CD14-positive monocyte (primary cell): ENCODE data around the gene DYNC1H1. TPM values are rescaled to one million over a fixed set of nuclear protein-coding genes. Genes with fewer than 3 reads are reported as not detected.

Source experiments
- DNase-seq, 3 donors: peaks; one replicate each; pipeline ENCODE4 v3.0.0-alpha.2; 2011 to 2022
- H2AFZ ChIP-seq: 2 replicates; pipeline ENCODE4 v1.6.0; 2012; ENCODE audit warnings: mild to moderate bottlenecking, low read depth, low read length, inconsistent platforms; ENCODE audit not compliant: insufficient read depth, poor library complexity, severe bottlenecking
- H3K27ac ChIP-seq, 2 donors: 1 replicate in 1 of 2; 2 replicates in 1 of 2; pipeline ENCODE4 v1.5.1; 2012 to 2013; ENCODE audit warnings: low read length in 2 of 2, control low read depth in 1 of 2, inconsistent platforms in 1 of 2, low read depth in 1 of 2, mild to moderate bottlenecking in 1 of 2
- H3K27me3 ChIP-seq, 2 donors: one replicate each; pipeline versions ENCODE4 v1.6.0 to v1.6.1; 2011 to 2013; ENCODE audit warnings: low read length in 2 of 2; ENCODE audit not compliant: control insufficient read depth in 2 of 2, insufficient read depth in 2 of 2
- H3K36me3 ChIP-seq, 2 donors: replicated peaks in 1 of 2; 1 replicate in 1 of 2; 2 replicates in 1 of 2; pipeline versions ENCODE4 v1.5.1 to v1.6.1; 2012 to 2013; ENCODE audit warnings: low read length in 2 of 2, control low read depth in 1 of 2, inconsistent platforms in 1 of 2, mild to moderate bottlenecking in 1 of 2; ENCODE audit not compliant: insufficient read depth in 2 of 2, control insufficient read depth in 1 of 2
- H3K4me1 ChIP-seq, 2 donors: 1 replicate in 1 of 2; 2 replicates in 1 of 2; pipeline versions ENCODE4 v1.5.1 to v1.6.1; 2012 to 2013; ENCODE audit warnings: low read length in 2 of 2, control low read depth in 1 of 2, inconsistent platforms in 1 of 2, mild to moderate bottlenecking in 1 of 2, moderate library complexity in 1 of 2; ENCODE audit not compliant: insufficient read depth in 2 of 2, control insufficient read depth in 1 of 2
- H3K4me2 ChIP-seq: replicated peaks from 2 replicates; pipeline ENCODE3; 2012; ENCODE audit warnings: low read length, moderate library complexity, mild to moderate bottlenecking; ENCODE audit not compliant: poor library complexity, severe bottlenecking; ENCODE audit errors: extremely low read depth
- H3K4me3 ChIP-seq, 3 experiments: fragments of 200-600 bp in 1 of 3; sonication (generic) in 1 of 3; replicated peaks in 1 of 3; 1 replicate in 2 of 3; 2 replicates in 1 of 3; pipeline ENCODE4 v1.5.1; 2011 to 2013; ENCODE audit warnings: low read length in 3 of 3, mild to moderate bottlenecking in 3 of 3, control low read depth in 2 of 3, low read depth in 2 of 3, inconsistent platforms in 1 of 3, moderate library complexity in 1 of 3
- H3K79me2 ChIP-seq: 2 replicates; pipeline ENCODE4 v1.6.0; 2012; ENCODE audit warnings: mild to moderate bottlenecking, control low read depth, inconsistent platforms, low read length, moderate library complexity; ENCODE audit not compliant: insufficient read depth
- H3K9ac ChIP-seq: 2 replicates; pipeline ENCODE4 v1.6.0; 2017; ENCODE audit warnings: low read length, mild to moderate bottlenecking; ENCODE audit not compliant: insufficient read depth, poor library complexity, severe bottlenecking
- H3K9me3 ChIP-seq, 2 donors: replicated peaks in 1 of 2; 1 replicate in 1 of 2; 2 replicates in 1 of 2; pipeline versions ENCODE4 v1.5.1 to v1.6.1; 2012 to 2013; ENCODE audit warnings: low read length in 2 of 2, control low read depth in 1 of 2; ENCODE audit not compliant: control insufficient read depth in 1 of 2, insufficient read depth in 1 of 2
- H4K20me1 ChIP-seq: 2 replicates; pipeline ENCODE4 v1.6.0; 2012; ENCODE audit warnings: mild to moderate bottlenecking, low read length, control low read depth, moderate library complexity; ENCODE audit not compliant: insufficient read depth
- H3K27ac Mint-ChIP-seq, 7 donors: one replicate each; pipeline ENCODE4 v1.8.0; 2020; ENCODE audit warnings: mild to moderate bottlenecking in 7 of 7, mixed read lengths in 7 of 7, moderate library complexity in 6 of 7, inconsistent platforms in 2 of 7
- H3K27me3 Mint-ChIP-seq, 3 donors: one replicate each; pipeline ENCODE4 v1.8.0; 2021 to 2022; ENCODE audit warnings: low read depth in 3 of 3, mild to moderate bottlenecking in 3 of 3, mixed read lengths in 3 of 3, moderate library complexity in 3 of 3, inconsistent platforms in 1 of 3
- H3K36me3 Mint-ChIP-seq, 2 donors: one replicate each; pipeline ENCODE4 v1.8.0; 2020; ENCODE audit warnings: mixed read lengths in 2 of 2, inconsistent platforms in 1 of 2, mild to moderate bottlenecking in 1 of 2
- H3K4me1 Mint-ChIP-seq: one replicate; pipeline ENCODE4 v1.8.0; 2020; ENCODE audit warnings: mild to moderate bottlenecking, mixed read lengths
- H3K4me3 Mint-ChIP-seq, 2 donors: one replicate each; pipeline ENCODE4 v1.8.0; 2020; ENCODE audit warnings: mild to moderate bottlenecking in 2 of 2, mixed read lengths in 2 of 2, moderate library complexity in 1 of 2
- H3K9me3 Mint-ChIP-seq, 7 donors: one replicate each; pipeline ENCODE4 v1.8.0; 2020 to 2022; ENCODE audit warnings: mixed read lengths in 7 of 7, mild to moderate bottlenecking in 6 of 7, moderate library complexity in 6 of 7, inconsistent platforms in 2 of 7
- CTCF ChIP-seq: fragments of 200-600 bp; IDR thresholded peaks from one replicate; pipeline ENCODE4 v1.8.0; 2022; ENCODE audit warnings: antibody characterized with exemption, mild to moderate bottlenecking
- WGBS: methylation state at CpG from one replicate; pipeline ENCODE4 v1.1.5; 2013; ENCODE audit warnings: missing lambda C conversion rate; ENCODE audit not compliant: insufficient coverage; 5-methylcytosine and 5-hydroxymethylcytosine counted together
- intact Hi-C, 2 donors: fragments of 100-400 bp; cut with micrococcal nuclease; formaldehyde crosslinking; loops; one replicate each; pipeline versions ENCODE4 v1.15.0 to v1.15.1; 2023
- polyA plus RNA-seq, 3 donors: library from polyadenylated mRNA; depleted of rRNA in 1 of 3; unstranded in 2 of 3; stranded (reverse) in 1 of 3; fragments of 300-500 nt in 2 of 3; fragments of >200 nt in 1 of 3; fragmentation: Illumina TruSeq in 2 of 3; gene quantifications; 1 replicate in 2 of 3; 2 replicates in 1 of 3; pipeline ENCODE4 v1.2.3, GENCODE V29; 2012 to 2021

Gene DYNC1H1
- polyA plus RNA-seq, 3 donors = 14.7 to 87.3 (median 23.6) TPM

- H2AFZ ChIP-seq = no peak overlapping the region
- no CpG with 5 or more reads among the region's 2 CpGs for WGBS
- Mint-ChIP-seq H3K4me3 (no peak overlapping the region), H3K36me3 (peaks cover 20 to 25% of the 10 kb centered on the region in 2 donors), H3K27ac (peak overlapping the region in 1 of 7 donors; percentile 35), H3K9me3 (no peaks in the 10 kb centered on the region), H3K27me3 (peaks cover under 1 to 2% (median 2%) of the 10 kb centered on the region in 3 donors), H3K4me1 (peaks cover 36% of the 10 kb centered on the region)
- no peaks in the 10 kb centered on the region for H3K9me3 ChIP-seq
- H3K9ac ChIP-seq = no peak overlapping the region
- H3K4me2 ChIP-seq = no peak overlapping the region
- TF ChIP-seq CTCF = no peak
- DNase-seq = no peak
- peaks cover 18 to 33% of the 10 kb centered on the region in 2 donors for H3K4me1 ChIP-seq
- H3K27me3 ChIP-seq = no peaks in the 10 kb centered on the region
- peaks cover 73% of the 10 kb centered on the region for H3K79me2 ChIP-seq
- no peak overlapping the region for H3K27ac ChIP-seq
- peak overlapping the region in 1 of 3 experiments; percentile 93 for H3K4me3 ChIP-seq
- H3K36me3 ChIP-seq = peaks cover 2 to 23% of the 10 kb centered on the region in 2 donors
- H4K20me1 ChIP-seq = peaks cover 71% of the 10 kb centered on the region
- intact Hi-C loops = loop anchor here in 1 of 2 donors (10.0 kb wide), 1 partner anchor 348 kb away; the partner anchor contains the start of gene ZNF839
Observed at GRCh38 chr14:101966742-101967141, 2.4 kb downstream of the DYNC1H1 start.

GRCh38 chr14:101968186-101968585, 3.8 kb downstream of the DYNC1H1 start:
- H4K20me1 ChIP-seq = peaks cover 85% of the 10 kb centered on the region
- no peak for TF ChIP-seq CTCF
- Mint-ChIP-seq H3K27me3 (no peaks in the 10 kb centered on the region), H3K9me3 (no peaks in the 10 kb centered on the region), H3K4me1 (peaks cover 51% of the 10 kb centered on the region), H3K27ac (peak overlapping the region in 5 of 7 donors; percentile 0 to 71 (median 20)), H3K36me3 (peaks cover 20 to 25% of the 10 kb centered on the region in 2 donors), H3K4me3 (no peak overlapping the region)
- H3K4me3 ChIP-seq = no peak overlapping the region
- intact Hi-C loops = loop anchor here in 1 of 2 donors (10.0 kb wide), 1 partner anchor 347 kb away; the partner anchor contains the start of gene ZNF839
- WGBS = 96% methylated on average over 4 of the region's 4 CpGs
- H3K27ac ChIP-seq = no peak overlapping the region
- no peak overlapping the region for H3K4me2 ChIP-seq
- no peak overlapping the region for H2AFZ ChIP-seq
- H3K36me3 ChIP-seq = peaks cover 2 to 23% of the 10 kb centered on the region in 2 donors
- H3K79me2 ChIP-seq = peaks cover 85% of the 10 kb centered on the region
- H3K9ac ChIP-seq = no peak overlapping the region
- H3K27me3 ChIP-seq = no peaks in the 10 kb centered on the region
- H3K4me1 ChIP-seq = peaks cover 32 to 48% of the 10 kb centered on the region in 2 donors
- DNase-seq = no peak
- no peaks in the 10 kb centered on the region for H3K9me3 ChIP-seq
